Muscle of leg (tissue), 16 donors: ENCODE data around the gene GALNT11. TPM values are rescaled to one million over a fixed set of nuclear protein-coding genes. Genes with fewer than 3 reads are reported as not detected.
A peak's percentile ranks its signal among the peaks of the same experiment; 100 is the strongest.

Experiments used
- DNase-seq: peaks from one replicate; pipeline ENCODE4 v3.0.0; 2013
- H3K27ac ChIP-seq: one replicate; pipeline ENCODE4 v1.5.1; 2013; ENCODE audit warnings: mild to moderate bottlenecking, low read length, control low read depth
- H3K27me3 ChIP-seq: one replicate; pipeline ENCODE4 v1.6.1; 2013; ENCODE audit warnings: low read length; ENCODE audit not compliant: control insufficient read depth, insufficient read depth
- H3K36me3 ChIP-seq: one replicate; pipeline ENCODE4 v1.6.1; 2013; ENCODE audit warnings: low read length; ENCODE audit not compliant: control insufficient read depth, insufficient read depth
- H3K4me1 ChIP-seq: one replicate; pipeline ENCODE4 v1.6.1; 2013; ENCODE audit warnings: low read length; ENCODE audit not compliant: control insufficient read depth, insufficient read depth
- H3K4me3 ChIP-seq: one replicate; pipeline ENCODE4 v1.5.1; 2013; ENCODE audit warnings: low read length, control low read depth
- H3K9me3 ChIP-seq: replicated peaks from 2 replicates; pipeline ENCODE4 v1.6.1; 2013; ENCODE audit warnings: low read depth, low read length; ENCODE audit not compliant: control insufficient read depth
- WGBS: methylation state at CpG from one replicate; pipeline ENCODE4 v1.1.5; 2013; ENCODE audit warnings: missing lambda C conversion rate; ENCODE audit not compliant: insufficient coverage; 5-methylcytosine and 5-hydroxymethylcytosine counted together
- long read RNA-seq, 11 donors: transcript quantifications; one replicate each; lab custom pipeline, GENCODE V29; 2026
- polyA plus RNA-seq, 8 donors: library from polyadenylated mRNA; unstranded; fragments of 120-200 nt; gene quantifications; one replicate each; pipeline versions ENCODE4 v1.2.1 to v1.2.3, GENCODE V29; 2013; ENCODE audit warnings: inconsistent platforms in 1 of 8, low replicate concordance in 1 of 8; ENCODE audit not compliant: insufficient read length in 8 of 8, insufficient read depth in 1 of 8
- total RNA-seq: library from RNA; stranded (reverse); fragments of 120-200 nt; gene quantifications from one replicate; pipeline ENCODE4 v1.2.4, GENCODE V29; 2013

GALNT11 gene
- 44.0 TPM for total RNA-seq
- polyA plus RNA-seq: 10 to 100 TPM; 29.0 to 43.4 (median 33.9) TPM
- long read RNA-seq, donor 1, partial matches to known transcripts: 0 of 2 reads
- long read RNA-seq, donor 1, other reads (novel, unspliced or antisense): 0 of 2 reads
- long read RNA-seq, donor 2: 0 reads
- long read RNA-seq, donor 3, transcript GALNT11-205 (12 exons, 2,727 nt): major isoform, 11 of 11 reads
- long read RNA-seq, donor 3, partial matches to known transcripts: 0 of 11 reads
- long read RNA-seq, donor 3, other reads (novel, unspliced or antisense): 0 of 11 reads
- long read RNA-seq, donor 4, transcript GALNT11-205 (12 exons, 2,727 nt): major isoform, 6 of 6 reads
- long read RNA-seq, donor 4, partial matches to known transcripts: 0 of 6 reads
- long read RNA-seq, donor 4, other reads (novel, unspliced or antisense): 0 of 6 reads
- long read RNA-seq, donor 5, transcript GALNT11-205 (12 exons, 2,727 nt): major isoform, 26 of 27 reads
- long read RNA-seq, donor 5, partial matches to known transcripts: 0 of 27 reads
- long read RNA-seq, donor 5, other reads (novel, unspliced or antisense): 0 of 27 reads
- long read RNA-seq, donor 6, transcript GALNT11-205 (12 exons, 2,727 nt): major isoform, 16 of 16 reads
- long read RNA-seq, donor 6, partial matches to known transcripts: 0 of 16 reads
- long read RNA-seq, donor 6, other reads (novel, unspliced or antisense): 0 of 16 reads
- long read RNA-seq, donor 7, transcript GALNT11-205 (12 exons, 2,727 nt): major isoform, 6 of 6 reads
- long read RNA-seq, donor 7, partial matches to known transcripts: 0 of 6 reads
- long read RNA-seq, donor 7, other reads (novel, unspliced or antisense): 0 of 6 reads
- long read RNA-seq, donor 8, partial matches to known transcripts: 0 of 4 reads
- long read RNA-seq, donor 8, other reads (novel, unspliced or antisense): 0 of 4 reads
- long read RNA-seq, donor 9, transcript GALNT11-205 (12 exons, 2,727 nt): major isoform, 6 of 6 reads
- long read RNA-seq, donor 9, partial matches to known transcripts: 0 of 6 reads
- long read RNA-seq, donor 9, other reads (novel, unspliced or antisense): 0 of 6 reads
- long read RNA-seq, donor 10, transcript GALNT11-205 (12 exons, 2,727 nt): major isoform, 12 of 12 reads
- long read RNA-seq, donor 10, partial matches to known transcripts: 0 of 12 reads
- long read RNA-seq, donor 10, other reads (novel, unspliced or antisense): 0 of 12 reads
- long read RNA-seq, donor 11, transcript GALNT11-205 (12 exons, 2,727 nt): major isoform, 9 of 10 reads
- long read RNA-seq, donor 11, partial matches to known transcripts: 0 of 10 reads
- long read RNA-seq, donor 11, other reads (novel, unspliced or antisense): 0 of 10 reads

DNA sequence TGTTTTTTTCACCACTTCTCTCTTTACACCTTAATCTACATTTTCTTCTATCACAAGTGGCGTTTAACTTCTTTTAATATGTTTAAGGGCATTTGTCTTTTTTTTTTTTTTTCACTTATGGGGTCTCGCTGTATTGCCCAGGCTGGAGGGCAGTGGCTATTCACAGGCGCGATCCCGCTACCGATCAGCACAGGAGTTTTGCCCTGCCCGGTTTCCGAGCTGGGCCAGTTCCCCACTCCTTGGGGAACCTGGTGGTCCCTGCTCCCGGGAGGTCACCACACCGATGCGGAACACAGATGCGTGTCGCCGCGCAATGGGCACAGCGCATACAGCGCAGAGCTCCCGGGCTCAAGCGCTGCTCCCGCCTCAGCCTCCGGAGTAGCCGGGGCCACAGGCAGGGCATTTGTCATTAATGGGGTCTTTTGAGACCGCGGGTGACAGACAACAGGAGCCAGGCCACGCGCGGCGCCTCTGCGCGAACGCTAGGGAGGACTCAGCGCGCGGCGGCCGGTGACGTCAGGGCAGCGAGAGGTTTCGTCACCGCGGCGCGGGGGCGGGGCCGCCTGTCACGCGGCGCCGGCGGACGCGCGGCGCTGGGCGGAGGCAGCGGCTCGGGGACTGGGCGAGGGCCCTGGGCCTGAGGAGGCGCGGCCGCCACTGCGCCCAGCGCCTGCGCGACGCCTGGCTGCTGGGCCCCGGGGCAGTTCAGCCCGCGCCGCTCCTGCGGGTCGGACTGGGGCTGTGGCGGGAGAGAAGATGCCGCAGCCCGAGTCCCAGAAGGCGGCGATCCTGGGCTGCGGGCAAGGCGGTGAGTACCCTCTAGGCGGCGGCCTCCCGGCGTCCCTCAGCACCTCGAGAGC lies at the start of gene GALNT11:
Gene GALNT11, plus strand, starts transcription at position 598 of the 860 bp plus-strand sequence. CDS start 68,554 bp downstream, outside the sequence.
- Histone ChIP-seq H3K9me3 (no peaks in the 10 kb centered on the region), H3K27ac (peak within 1 kb of the TSS; percentile 92), H3K4me1 (peaks cover 11% of the 10 kb centered on the region), H3K4me3 (peak within 1 kb of the TSS; percentile 91), H3K36me3 (no peaks in the 10 kb centered on the region), H3K27me3 (no peaks in the 10 kb centered on the region)
- 3% methylated on average over 83 of the region's 84 CpGs for WGBS
- peak; percentile 94 for DNase-seq

DNA sequence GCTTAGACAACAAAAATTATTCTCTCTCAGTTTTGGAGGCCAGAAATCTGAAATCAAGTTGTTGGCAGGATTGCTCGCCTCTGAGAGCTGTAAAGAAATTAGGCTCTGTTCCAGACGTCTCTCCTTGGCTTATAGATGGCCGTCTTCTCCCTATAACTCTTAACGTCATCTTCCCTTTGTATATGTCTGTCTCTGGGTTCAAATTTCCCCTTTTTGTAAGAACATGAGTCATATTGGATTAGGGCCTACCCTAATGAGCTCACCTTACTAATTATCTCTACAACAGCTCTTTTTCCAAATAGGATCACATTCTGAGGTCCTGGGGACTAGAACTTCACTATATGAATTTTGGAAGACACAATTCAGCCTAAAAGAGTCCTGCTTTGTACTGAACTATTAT lies 46.9 kb upstream of the GALNT11 start:
- Histone ChIP-seq H3K4me3 (no peak overlapping the region), H3K27ac (no peak overlapping the region), H3K4me1 (no peaks in the 10 kb centered on the region), H3K27me3 (no peaks in the 10 kb centered on the region), H3K9me3 (no peaks in the 10 kb centered on the region), H3K36me3 (no peaks in the 10 kb centered on the region)
- WGBS: no CpG with 5 or more reads among the region's 4 CpGs
- DNase-seq: no peak

DNA sequence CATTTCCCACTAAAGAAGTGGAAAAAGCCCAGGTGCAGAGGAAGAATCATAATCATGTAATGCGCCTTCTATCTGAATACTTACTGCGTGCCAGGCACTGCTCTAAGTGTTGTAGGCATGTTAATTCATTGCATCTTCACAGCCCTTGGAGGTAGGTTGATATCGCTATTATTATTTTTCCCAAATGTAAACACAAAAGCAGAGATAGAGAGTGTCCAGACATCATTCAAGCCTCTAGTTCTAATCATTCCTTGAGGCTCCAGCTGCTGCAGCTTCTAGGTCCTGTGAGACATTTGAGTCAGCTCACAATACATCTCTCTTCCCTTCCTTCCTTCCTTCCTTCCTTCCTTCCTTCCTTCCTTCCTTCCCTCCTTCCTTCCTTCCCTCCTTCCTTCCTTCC lies 44.3 kb upstream of the GALNT11 start:
- Histone ChIP-seq H3K4me3 (no peak overlapping the region), H3K27me3 (no peaks in the 10 kb centered on the region), H3K27ac (no peak overlapping the region), H3K4me1 (no peaks in the 10 kb centered on the region), H3K9me3 (no peaks in the 10 kb centered on the region), H3K36me3 (no peaks in the 10 kb centered on the region)
- DNase-seq: no peak
- no CpG with 5 or more reads among the region's 3 CpGs for WGBS

DNA sequence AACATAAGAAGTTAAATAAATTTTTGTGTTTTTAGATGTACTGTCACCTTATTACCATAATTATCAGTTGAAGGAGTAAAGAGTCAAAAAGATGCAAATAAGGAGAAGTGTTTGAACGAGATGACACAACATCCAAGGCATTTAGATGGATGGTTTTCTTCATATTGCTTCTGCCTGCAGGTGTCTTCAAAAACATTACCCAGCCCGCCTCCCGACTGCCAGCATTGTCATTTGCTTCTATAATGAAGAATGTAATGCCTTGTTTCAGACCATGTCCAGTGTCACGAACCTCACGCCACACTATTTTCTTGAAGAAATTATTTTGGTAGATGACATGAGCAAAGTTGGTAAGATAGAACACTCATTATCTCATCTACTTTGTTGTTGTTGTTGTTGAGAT lies 42.7 kb upstream of the GALNT11 start:
- no peaks in the 10 kb centered on the region for H3K36me3 ChIP-seq
- no peak overlapping the region for H3K4me3 ChIP-seq
- H3K9me3 ChIP-seq: no peaks in the 10 kb centered on the region
- H3K27ac ChIP-seq: no peak overlapping the region
- no peaks in the 10 kb centered on the region for H3K27me3 ChIP-seq
- no peaks in the 10 kb centered on the region for H3K4me1 ChIP-seq
- WGBS: no CpG with 5 or more reads among the region's 5 CpGs
- no peak for DNase-seq

DNA sequence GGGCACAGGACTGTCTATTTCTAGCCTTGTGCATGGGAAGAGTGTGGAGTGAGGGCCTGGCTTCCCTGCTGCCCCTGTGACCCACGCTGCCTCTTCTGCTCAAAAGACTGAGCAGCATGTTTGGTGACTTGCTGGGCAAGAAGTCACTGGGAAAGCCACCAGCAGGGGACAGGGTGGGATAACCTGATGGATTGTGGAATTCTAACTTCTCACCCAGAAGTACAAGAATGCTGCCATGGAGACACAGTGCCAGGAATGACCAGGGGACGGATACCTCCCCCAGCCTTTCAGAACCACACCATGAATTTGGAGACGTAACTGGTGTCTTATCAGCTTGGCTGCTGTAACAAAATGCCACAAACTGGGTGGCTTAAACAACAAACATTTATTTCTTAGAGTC lies 40.9 kb upstream of the GALNT11 start:
- peaks cover 3% of the 10 kb centered on the region for H3K27me3 ChIP-seq
- no peaks in the 10 kb centered on the region for H3K9me3 ChIP-seq
- no peaks in the 10 kb centered on the region for H3K36me3 ChIP-seq
- no peak overlapping the region for H3K4me3 ChIP-seq
- no peak overlapping the region for H3K27ac ChIP-seq
- H3K4me1 ChIP-seq: no peaks in the 10 kb centered on the region
- no CpG with 5 or more reads among the region's 3 CpGs for WGBS
- DNase-seq: no peak

DNA sequence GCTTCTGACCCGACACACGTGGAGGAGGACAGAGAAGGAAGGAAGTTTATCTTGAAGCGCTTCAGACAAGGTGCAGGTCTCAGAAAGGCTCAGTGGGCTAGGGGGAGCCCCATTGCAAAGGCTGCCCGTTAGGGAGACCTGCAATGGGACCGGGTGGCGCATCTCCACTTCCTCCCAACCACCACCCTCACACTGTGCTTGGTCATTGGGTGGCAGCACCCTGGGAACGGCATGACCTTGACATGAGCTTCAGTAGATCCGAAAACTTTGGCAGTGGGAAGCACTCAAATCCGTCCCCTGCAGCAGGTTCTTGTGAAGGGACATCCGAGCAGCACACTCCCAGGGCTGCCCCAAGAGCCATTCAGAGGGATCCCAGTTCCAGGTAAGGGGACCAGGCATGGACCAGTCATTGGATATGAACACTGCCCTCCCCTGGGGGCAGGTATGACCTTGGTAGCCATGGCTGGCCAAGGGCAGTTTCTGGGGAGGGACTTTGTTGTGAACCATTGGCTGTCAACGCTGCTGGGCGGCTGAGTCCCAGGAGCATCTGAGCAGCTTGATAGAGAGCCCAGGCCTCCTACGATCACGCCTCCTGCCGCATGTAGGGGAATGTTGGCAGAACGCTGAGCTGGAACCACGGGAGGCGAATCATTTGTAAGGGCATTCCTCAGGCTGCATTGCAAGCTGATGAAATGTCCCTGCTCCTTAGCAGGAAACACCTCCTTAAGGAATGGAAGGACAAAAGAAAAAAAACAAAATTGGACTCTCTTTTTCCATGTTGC lies 37.5 kb upstream of the GALNT11 start:
- no peaks in the 10 kb centered on the region for H3K4me1 ChIP-seq
- 55% methylated on average over 13 of the region's 18 CpGs for WGBS
- peaks cover 4% of the 10 kb centered on the region for H3K27me3 ChIP-seq
- H3K27ac ChIP-seq: no peak overlapping the region
- no peak for DNase-seq
- no peak overlapping the region for H3K4me3 ChIP-seq
- no peaks in the 10 kb centered on the region for H3K36me3 ChIP-seq
- no peaks in the 10 kb centered on the region for H3K9me3 ChIP-seq

DNA sequence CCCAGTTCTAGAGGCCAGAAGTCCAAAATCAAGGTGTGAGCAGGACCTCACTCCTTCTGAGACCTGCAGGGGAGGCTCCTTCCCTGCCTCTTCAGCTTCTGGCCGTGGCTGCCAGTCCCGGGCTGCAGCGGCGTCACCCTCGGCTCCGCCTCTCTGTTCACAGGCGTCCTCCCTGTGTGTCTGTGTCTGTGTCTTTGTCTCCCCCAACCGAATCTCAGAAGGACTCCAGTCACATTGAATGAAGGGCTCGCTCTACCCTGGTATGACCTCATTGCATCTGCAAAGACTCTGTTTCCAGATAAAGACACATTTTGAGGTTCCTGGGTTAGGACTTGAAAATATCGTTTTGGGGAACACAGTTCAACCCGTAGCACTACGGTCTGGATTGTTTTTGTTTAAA lies 33.1 kb upstream of the GALNT11 start:
- DNase-seq: peak; percentile 62
- Histone ChIP-seq H3K9me3 (no peaks in the 10 kb centered on the region), H3K36me3 (no peaks in the 10 kb centered on the region), H3K27ac (no peak overlapping the region), H3K4me3 (no peak overlapping the region), H3K4me1 (no peaks in the 10 kb centered on the region), H3K27me3 (peaks cover 4% of the 10 kb centered on the region)
- 5% methylated on average over 8 of the region's 12 CpGs for WGBS

DNA sequence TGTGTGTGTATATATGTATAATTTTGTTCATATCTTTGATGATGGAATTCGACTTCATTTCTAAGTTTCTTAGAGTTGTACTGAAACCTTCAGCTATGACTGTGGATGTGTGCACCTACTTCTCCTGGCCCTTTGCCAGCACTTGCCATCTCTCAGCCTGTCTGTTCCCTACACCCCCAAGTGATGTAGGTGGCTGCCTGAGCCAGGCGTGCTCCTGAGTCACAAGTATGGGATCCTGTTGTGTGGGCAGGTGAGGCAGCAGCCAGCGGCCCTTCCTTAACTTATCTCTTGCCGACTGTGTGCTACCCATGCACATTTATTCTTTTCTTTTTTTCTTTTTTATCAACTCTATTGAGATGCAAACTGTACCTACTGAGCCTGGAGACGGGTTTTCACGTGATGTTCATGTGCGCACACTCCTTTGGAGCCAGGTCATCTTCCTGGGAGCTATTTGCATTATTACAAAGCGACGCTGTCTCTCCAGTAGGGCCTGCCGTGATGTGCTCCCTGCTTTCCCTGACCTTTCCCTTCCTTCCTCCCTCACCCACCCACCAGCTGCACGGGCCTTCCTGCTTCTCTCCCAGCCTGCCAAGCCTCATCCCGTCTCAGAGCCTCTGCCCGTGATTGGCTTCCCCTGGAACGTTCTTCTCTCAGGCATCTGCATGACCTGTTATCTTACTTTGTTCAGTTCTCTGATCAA lies 31.3 kb upstream of the GALNT11 start:
- WGBS: 59% methylated on average over 12 of the region's 14 CpGs
- Histone ChIP-seq H3K9me3 (no peaks in the 10 kb centered on the region), H3K36me3 (no peaks in the 10 kb centered on the region), H3K4me1 (no peaks in the 10 kb centered on the region), H3K4me3 (no peak overlapping the region), H3K27ac (no peak overlapping the region), H3K27me3 (peaks cover 2% of the 10 kb centered on the region)
- DNase-seq: no peak
